GM12878 (cell line): Measurements from ENCODE around the gene TECTA. TPM values are rescaled to one million over a fixed set of nuclear protein-coding genes. Genes with fewer than 3 reads are reported as not detected.

ENCODE experiments used
- ATAC-seq: fragments of 200-7000 bp; cut with Tn5 transposase; 3 replicates; pipeline ENCODE4 v1.9.1; 2020; ENCODE audit warnings: mild to moderate bottlenecking, moderate library complexity
- BruUV-seq: library from RNA; stranded (reverse); fragments of 400-500 nt; replicated peaks from 2 replicates; lab custom pipeline; 2021; lab: Mats Ljungman, UMichigan
- CTCF ChIA-PET: fragments of 300-600 bp; sonication (Branson Sonifier 250); formaldehyde crosslinking; extraction: SDS; loops from one replicate; lab custom pipeline; 2021; ENCODE audit warnings: inconsistent platforms; lab: Yijun Ruan, JAX
- POLR2A ChIA-PET: fragments of 350-600 bp; formaldehyde crosslinking; extraction: SDS; loops from one replicate; lab custom pipeline; 2021; ENCODE audit warnings: inconsistent platforms; lab: Charles Lee
- RAD21 ChIA-PET: fragments of 300-600 bp; sonication (Branson Sonifier 250); formaldehyde crosslinking; loops from one replicate; lab custom pipeline; 2023; ENCODE audit warnings: antibody characterized with exemption; ENCODE audit not compliant: unreplicated experiment; lab: Charles Lee
- SMC1A ChIA-PET: fragments of 300-600 bp; sonication (Branson Sonifier 250); formaldehyde crosslinking; loops from one replicate; lab custom pipeline; 2023; ENCODE audit not compliant: unreplicated experiment, uncharacterized antibody; lab: Charles Lee
- DNase-seq: peaks from one replicate; pipeline ENCODE4 v3.0.0-alpha.2; 2011; ENCODE audit warnings: low read depth, low spot score
- FAIRE-seq: peaks from 3 replicates; lab custom pipeline; 2011; peaks lifted over from hg19 to GRCh38; lab: Jason Lieb, UNC
- H2AFZ ChIP-seq: 2 replicates; pipeline ENCODE4 v1.6.0; 2011; ENCODE audit warnings: low read depth, low read length, control low read depth; ENCODE audit not compliant: control insufficient read depth
- H3K27ac ChIP-seq: 2 replicates; pipeline ENCODE4 v1.5.1; 2011; ENCODE audit warnings: control low read depth; ENCODE audit not compliant: control insufficient read depth, insufficient read depth
- H3K27me3 ChIP-seq, 2 experiments: replicated peaks in 1 of 2; 2 replicates each; pipeline versions ENCODE4 v1.6.0 to v1.6.1; 2011; ENCODE audit warnings: low read length in 1 of 2; ENCODE audit not compliant: control insufficient read depth in 2 of 2, insufficient read depth in 2 of 2
- H3K36me3 ChIP-seq, 2 experiments: 2 replicates each; pipeline ENCODE4 v1.5.1; 2011; ENCODE audit warnings: low read length in 1 of 2; ENCODE audit not compliant: control insufficient read depth in 2 of 2, insufficient read depth in 2 of 2
- H3K4me1 ChIP-seq: 2 replicates; pipeline ENCODE4 v1.6.1; 2011; ENCODE audit warnings: mild to moderate bottlenecking, low read length, moderate library complexity, mixed read lengths; ENCODE audit not compliant: control insufficient read depth, insufficient read depth
- H3K4me2 ChIP-seq: 2 replicates; pipeline ENCODE4 v1.6.0; 2011; ENCODE audit warnings: control low read depth; ENCODE audit not compliant: control insufficient read depth, insufficient read depth
- H3K4me3 ChIP-seq: fragments of 200-600 bp; sonication (generic); 2 replicates; pipeline ENCODE4 v1.5.1; 2016
- H3K79me2 ChIP-seq: 2 replicates; pipeline ENCODE4 v1.6.0; 2011; ENCODE audit warnings: low read length; ENCODE audit not compliant: control insufficient read depth, insufficient read depth
- H3K9ac ChIP-seq: 2 replicates; pipeline ENCODE4 v1.8.0; 2011; ENCODE audit warnings: low read length, control low read depth, mixed read lengths; ENCODE audit not compliant: control insufficient read depth, insufficient read depth
- H3K9me3 ChIP-seq: replicated peaks from 3 replicates; pipeline ENCODE4 v1.5.1; 2011; ENCODE audit warnings: mild to moderate bottlenecking, low read length; ENCODE audit not compliant: control insufficient read depth, insufficient read depth
- H4K20me1 ChIP-seq: 2 replicates; pipeline ENCODE4 v1.6.0; 2011; ENCODE audit not compliant: control insufficient read depth, insufficient read depth
- GABPA ChIP-seq: IDR thresholded peaks from 2 replicates; pipeline ENCODE4 v1.6.1; 2014; ENCODE audit warnings: antibody characterized with exemption, low read depth, mild to moderate bottlenecking, inconsistent platforms
- HDAC6 ChIP-seq: fragments of 200-600 bp; sonication (generic); IDR thresholded peaks from one replicate; pipeline ENCODE4 v1.8.0; 2017; ENCODE audit warnings: antibody characterized with exemption; ENCODE audit not compliant: unreplicated experiment
- MAX ChIP-seq: IDR thresholded peaks from 2 replicates; pipeline ENCODE4 v1.6.1; 2012; ENCODE audit warnings: low read depth, low read length, improper control_type of control experiment
- MEF2B ChIP-seq: fragments of 450-650 bp; IDR thresholded peaks from 2 replicates; pipeline ENCODE4 v1.6.1; 2018; ENCODE audit warnings: mild to moderate bottlenecking, moderate library complexity; ENCODE audit not compliant: partially characterized antibody, poor library complexity, severe bottlenecking
- RAD21 ChIP-seq: IDR thresholded peaks from 2 replicates; pipeline ENCODE4 v1.6.1; 2011; ENCODE audit warnings: mild to moderate bottlenecking, low read depth, low read length, moderate library complexity; ENCODE audit not compliant: insufficient read depth
- RB1 ChIP-seq: fragments of 450-650 bp; formaldehyde crosslinking; IDR thresholded peaks from 2 replicates; pipeline ENCODE4 v1.6.1; 2017; ENCODE audit warnings: mild to moderate bottlenecking, borderline replicate concordance
- SP1 ChIP-seq: IDR thresholded peaks from one replicate; pipeline ENCODE4 v1.6.1; 2011; ENCODE audit warnings: low read depth, low read length
- SUZ12 ChIP-seq: fragments of 200-600 bp; sonication (generic); IDR thresholded peaks from one replicate; pipeline ENCODE4 v1.6.1; 2018; ENCODE audit warnings: antibody characterized with exemption, mild to moderate bottlenecking; ENCODE audit not compliant: unreplicated experiment
- ZBTB11 ChIP-seq: fragments of 450-650 bp; formaldehyde crosslinking; IDR thresholded peaks from 2 replicates; pipeline ENCODE4 v1.5.0; 2022; ENCODE audit warnings: mild to moderate bottlenecking, missing genetic modification characterization
- WGBS: methylation state at CpG from one replicate; pipeline ENCODE4 v1.1.6; 2016; ENCODE audit warnings: low lambda C conversion rate; ENCODE audit not compliant: insufficient replicate concordance, insufficient coverage; ENCODE audit errors: missing lambda C conversion rate; 5-methylcytosine and 5-hydroxymethylcytosine counted together
- in situ Hi-C: fragments of 300-500 bp; cut with MboI; formaldehyde crosslinking; loops from 9 replicates; pipeline ENCODE4 v1.14.3; 2018; ENCODE audit warnings: mixed read lengths
- intact Hi-C: fragments of 100-400 bp; cut with micrococcal nuclease; formaldehyde crosslinking; loops from one replicate; pipeline ENCODE4 v1.14.2; 2022; ENCODE audit not compliant: unreplicated experiment
- polyA plus RNA-seq, 11 experiments: library from polyadenylated mRNA; depleted of rRNA in 4 of 11; unstranded in 6 of 11; stranded (reverse) in 5 of 11; fragments of >200 nt; fragmentation: Nextera tagmentation in 4 of 11; fragmentation: Illumina TruSeq in 1 of 11; extraction: Ambion mirVana in 4 of 11; extraction: Trizol in 1 of 11; gene quantifications; 1 replicate in 1 of 11; 2 replicates in 10 of 11; pipeline versions ENCODE4 v1.2.1 to v1.2.3, GENCODE V29; 2011 to 2016; ENCODE audit warnings: inconsistent platforms in 2 of 11, missing spikeins in 2 of 11, low read depth in 1 of 11
- total RNA-seq, 4 experiments: library from RNA; depleted of rRNA in 3 of 4; stranded (reverse); fragments of >200 nt in 3 of 4; fragmentation: Illumina TruSeq in 1 of 4; extraction: Trizol in 1 of 4; gene quantifications; 2 replicates each; pipeline versions ENCODE4 v1.2.1 to v1.2.3, GENCODE V29; 2013 to 2021
- TF ChIP-seq, protein P1 (sequence below): fragments of 150-350 bp; IDR thresholded peaks from 2 replicates; pipeline ENCODE4 v1.6.1; 2016; ENCODE audit warnings: low read depth, low read length
- TF ChIP-seq, protein P2 (sequence below): IDR thresholded peaks from 2 replicates; pipeline ENCODE4 v1.6.1; 2012; ENCODE audit warnings: improper control_type of control experiment, low read depth, low read length; ENCODE audit not compliant: insufficient replicate concordance

TECTA gene
- total and polyA plus RNA-seq, 10 of the 15 experiments (the other 5 are each of a cell fraction or from before 2014, with no cell fraction given) = under 0.01 to 0.14 (median 0.05) TPM; not detected in 1

DNA sequence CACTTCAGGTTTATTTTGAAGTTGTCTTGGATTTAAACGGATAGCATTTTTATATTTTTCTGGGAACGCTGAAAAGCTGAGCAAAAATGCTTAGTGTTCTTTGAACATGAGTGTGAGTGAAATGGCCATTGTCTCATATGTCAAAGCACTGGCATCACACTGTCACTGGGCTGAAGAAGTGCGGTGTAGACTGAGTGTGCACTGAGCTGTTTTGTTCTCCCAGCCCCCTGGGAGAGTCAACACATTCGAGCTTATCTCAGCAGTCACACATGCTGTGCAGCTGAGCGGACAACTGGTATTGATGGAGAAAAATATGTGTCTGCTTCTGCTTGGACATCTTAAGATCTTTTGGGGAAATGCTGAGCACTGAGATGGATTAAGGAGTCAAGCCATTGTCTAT, 90.8 kb downstream of the TECTA start:
- no peak for FAIRE-seq
- ChIA-PET POLR2A (no interaction called here), CTCF (interaction anchor here (0.6 to 1.5 kb wide), 7 partner anchors 12 to 414 kb away, joined by 3 to 4 read pairs (median 3); no protein-coding TSS in a partner anchor), SMC1A (interaction anchor here (0.7 to 1.8 kb wide), 5 partner anchors 77 to 388 kb away, joined by 3 to 5 read pairs (median 3); no protein-coding TSS in a partner anchor), RAD21 (interaction anchor here (1.0 kb wide), 1 partner anchor 888 kb away, joined by 3 read pairs; no protein-coding TSS in a partner anchor)
- H4K20me1 ChIP-seq = no peaks in the 10 kb centered on the region
- H3K27ac ChIP-seq = no peak overlapping the region
- H3K4me2 ChIP-seq = no peak overlapping the region
- DNase-seq = no peak
- WGBS = 35% methylated on average over 5 of the region's 5 CpGs
- no TSS peak for BruUV-seq
- H3K79me2 ChIP-seq = no peaks in the 10 kb centered on the region
- no peak overlapping the region for H3K4me3 ChIP-seq
- in situ Hi-C loops (no loop called here), intact Hi-C loops (loop anchor here (5.0 to 10.0 kb wide), 3 partner anchors 85 to 857 kb away; partner anchors contain the start of gene ARHGEF12)
- no peak overlapping the region for H3K9ac ChIP-seq
- H3K9me3 ChIP-seq = no peaks in the 10 kb centered on the region; the same call in 2 of the 3 replicates
- H3K4me1 ChIP-seq = no peaks in the 10 kb centered on the region
- no peak for ATAC-seq
- peaks cover 0 to 1% of the 10 kb centered on the region in 2 experiments; a peak in 2 of 4 replicates for H3K27me3 ChIP-seq
- TF ChIP-seq MEF2B (no peak), SP1 (no peak), GABPA (no peak), RAD21 (no peak), RB1 (no peak), MAX (no peak), HDAC6 (no peak), SUZ12 (no peak), ZBTB11 (CRISPR knock-in tag) (no peak)
- TF ChIP-seq, protein P1, sequence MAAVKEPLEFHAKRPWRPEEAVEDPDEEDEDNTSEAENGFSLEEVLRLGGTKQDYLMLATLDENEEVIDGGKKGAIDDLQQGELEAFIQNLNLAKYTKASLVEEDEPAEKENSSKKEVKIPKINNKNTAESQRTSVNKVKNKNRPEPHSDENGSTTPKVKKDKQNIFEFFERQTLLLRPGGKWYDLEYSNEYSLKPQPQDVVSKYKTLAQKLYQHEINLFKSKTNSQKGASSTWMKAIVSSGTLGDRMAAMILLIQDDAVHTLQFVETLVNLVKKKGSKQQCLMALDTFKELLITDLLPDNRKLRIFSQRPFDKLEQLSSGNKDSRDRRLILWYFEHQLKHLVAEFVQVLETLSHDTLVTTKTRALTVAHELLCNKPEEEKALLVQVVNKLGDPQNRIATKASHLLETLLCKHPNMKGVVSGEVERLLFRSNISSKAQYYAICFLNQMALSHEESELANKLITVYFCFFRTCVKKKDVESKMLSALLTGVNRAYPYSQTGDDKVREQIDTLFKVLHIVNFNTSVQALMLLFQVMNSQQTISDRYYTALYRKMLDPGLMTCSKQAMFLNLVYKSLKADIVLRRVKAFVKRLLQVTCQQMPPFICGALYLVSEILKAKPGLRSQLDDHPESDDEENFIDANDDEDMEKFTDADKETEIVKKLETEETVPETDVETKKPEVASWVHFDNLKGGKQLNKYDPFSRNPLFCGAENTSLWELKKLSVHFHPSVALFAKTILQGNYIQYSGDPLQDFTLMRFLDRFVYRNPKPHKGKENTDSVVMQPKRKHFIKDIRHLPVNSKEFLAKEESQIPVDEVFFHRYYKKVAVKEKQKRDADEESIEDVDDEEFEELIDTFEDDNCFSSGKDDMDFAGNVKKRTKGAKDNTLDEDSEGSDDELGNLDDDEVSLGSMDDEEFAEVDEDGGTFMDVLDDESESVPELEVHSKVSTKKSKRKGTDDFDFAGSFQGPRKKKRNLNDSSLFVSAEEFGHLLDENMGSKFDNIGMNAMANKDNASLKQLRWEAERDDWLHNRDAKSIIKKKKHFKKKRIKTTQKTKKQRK = no peak
- TF ChIP-seq, protein P2, sequence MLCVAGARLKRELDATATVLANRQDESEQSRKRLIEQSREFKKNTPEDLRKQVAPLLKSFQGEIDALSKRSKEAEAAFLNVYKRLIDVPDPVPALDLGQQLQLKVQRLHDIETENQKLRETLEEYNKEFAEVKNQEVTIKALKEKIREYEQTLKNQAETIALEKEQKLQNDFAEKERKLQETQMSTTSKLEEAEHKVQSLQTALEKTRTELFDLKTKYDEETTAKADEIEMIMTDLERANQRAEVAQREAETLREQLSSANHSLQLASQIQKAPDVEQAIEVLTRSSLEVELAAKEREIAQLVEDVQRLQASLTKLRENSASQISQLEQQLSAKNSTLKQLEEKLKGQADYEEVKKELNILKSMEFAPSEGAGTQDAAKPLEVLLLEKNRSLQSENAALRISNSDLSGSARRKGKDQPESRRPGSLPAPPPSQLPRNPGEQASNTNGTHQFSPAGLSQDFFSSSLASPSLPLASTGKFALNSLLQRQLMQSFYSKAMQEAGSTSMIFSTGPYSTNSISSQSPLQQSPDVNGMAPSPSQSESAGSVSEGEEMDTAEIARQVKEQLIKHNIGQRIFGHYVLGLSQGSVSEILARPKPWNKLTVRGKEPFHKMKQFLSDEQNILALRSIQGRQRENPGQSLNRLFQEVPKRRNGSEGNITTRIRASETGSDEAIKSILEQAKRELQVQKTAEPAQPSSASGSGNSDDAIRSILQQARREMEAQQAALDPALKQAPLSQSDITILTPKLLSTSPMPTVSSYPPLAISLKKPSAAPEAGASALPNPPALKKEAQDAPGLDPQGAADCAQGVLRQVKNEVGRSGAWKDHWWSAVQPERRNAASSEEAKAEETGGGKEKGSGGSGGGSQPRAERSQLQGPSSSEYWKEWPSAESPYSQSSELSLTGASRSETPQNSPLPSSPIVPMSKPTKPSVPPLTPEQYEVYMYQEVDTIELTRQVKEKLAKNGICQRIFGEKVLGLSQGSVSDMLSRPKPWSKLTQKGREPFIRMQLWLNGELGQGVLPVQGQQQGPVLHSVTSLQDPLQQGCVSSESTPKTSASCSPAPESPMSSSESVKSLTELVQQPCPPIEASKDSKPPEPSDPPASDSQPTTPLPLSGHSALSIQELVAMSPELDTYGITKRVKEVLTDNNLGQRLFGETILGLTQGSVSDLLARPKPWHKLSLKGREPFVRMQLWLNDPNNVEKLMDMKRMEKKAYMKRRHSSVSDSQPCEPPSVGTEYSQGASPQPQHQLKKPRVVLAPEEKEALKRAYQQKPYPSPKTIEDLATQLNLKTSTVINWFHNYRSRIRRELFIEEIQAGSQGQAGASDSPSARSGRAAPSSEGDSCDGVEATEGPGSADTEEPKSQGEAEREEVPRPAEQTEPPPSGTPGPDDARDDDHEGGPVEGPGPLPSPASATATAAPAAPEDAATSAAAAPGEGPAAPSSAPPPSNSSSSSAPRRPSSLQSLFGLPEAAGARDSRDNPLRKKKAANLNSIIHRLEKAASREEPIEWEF = no peak
- no peak overlapping the region for H2AFZ ChIP-seq
- H3K36me3 ChIP-seq = no peaks in the 10 kb centered on the region
